HEK293 (cell line): Measurements from ENCODE around the gene RAP1GAP.

Experiments
- CTCF ChIA-PET: fragments of 350-600 bp; formaldehyde crosslinking; extraction: SDS; loops from one replicate; lab custom pipeline; 2021; ENCODE audit warnings: antibody characterized with exemption; lab: Yijun Ruan, JAX
- POLR2A ChIA-PET: fragments of 300-600 bp; formaldehyde crosslinking; extraction: SDS; loops from one replicate; lab custom pipeline; 2020; ENCODE audit warnings: antibody characterized with exemption, inconsistent platforms; lab: Yijun Ruan, JAX
- H3K27ac ChIP-seq: fragments of 200-500 bp; sonication (Bioruptor generic); 2 replicates; pipeline ENCODE4 v1.5.1; 2014; ENCODE audit warnings: low read depth, low read length, control low read depth, inconsistent platforms; ENCODE audit errors: extremely low read depth
- H3K36me3 ChIP-seq, 2 experiments: fragments of 200-500 bp in 1 of 2; sonication (Bioruptor generic) in 1 of 2; 1 replicate in 1 of 2; 2 replicates in 1 of 2; pipeline ENCODE4 v1.5.1; 2014 to 2017; ENCODE audit warnings: inconsistent platforms in 2 of 2, low read length in 2 of 2; ENCODE audit not compliant: control insufficient read depth in 2 of 2, insufficient read depth in 1 of 2
- H3K4me1 ChIP-seq: fragments of 200-500 bp; sonication (Bioruptor generic); 2 replicates; pipeline ENCODE4 v1.5.1; 2014; ENCODE audit warnings: mild to moderate bottlenecking, low read length, inconsistent platforms; ENCODE audit not compliant: control insufficient read depth, insufficient read depth
- H3K4me3 ChIP-seq: 2 replicates; pipeline ENCODE4 v1.5.1; 2011; ENCODE audit warnings: low read depth, mild to moderate bottlenecking, control low read depth, low read length, moderate library complexity
- H3K9me3 ChIP-seq: fragments of 200-500 bp; sonication (Bioruptor generic); 2 replicates; pipeline ENCODE4 v1.5.1; 2014; ENCODE audit warnings: low read depth, low read length, inconsistent platforms; ENCODE audit not compliant: control insufficient read depth, insufficient read depth
- ATF2 ChIP-seq: fragments of 450-650 bp; formaldehyde crosslinking; IDR thresholded peaks from 2 replicates; pipeline ENCODE4 v1.5.1; 2016; ENCODE audit warnings: missing biosample characterization, missing genetic modification characterization, low read depth
- GLI2 ChIP-seq: fragments of 450-650 bp; formaldehyde crosslinking; IDR thresholded peaks from 2 replicates; pipeline ENCODE4; 2017; ENCODE audit warnings: missing biosample characterization, missing genetic modification characterization, low read depth, borderline replicate concordance
- KLF16 ChIP-seq: fragments of 450-650 bp; formaldehyde crosslinking; IDR thresholded peaks from 2 replicates; pipeline ENCODE4 v1.5.1; 2017; ENCODE audit warnings: missing biosample characterization, missing genetic modification characterization
- PBX3 ChIP-seq: sonication (generic); formaldehyde crosslinking; IDR thresholded peaks from 2 replicates; pipeline ENCODE4 v1.8.1; 2022; ENCODE audit warnings: mild to moderate bottlenecking, moderate library complexity, missing genetic modification reagents
- TCF7L2 ChIP-seq: IDR thresholded peaks from 2 replicates; pipeline ENCODE4 v1.6.1; 2011; ENCODE audit warnings: low read depth, mild to moderate bottlenecking, inconsistent platforms, low read length, moderate library complexity, borderline replicate concordance
- ZFHX2 ChIP-seq: fragments of 450-650 bp; formaldehyde crosslinking; conservative IDR thresholded peaks from 2 replicates; pipeline ENCODE4 v1.5.1; 2016; ENCODE audit warnings: missing biosample characterization, missing genetic modification characterization
- ZNF18 ChIP-seq: fragments of 450-650 bp; formaldehyde crosslinking; IDR thresholded peaks from 2 replicates; pipeline ENCODE4 v1.5.1; 2016; ENCODE audit warnings: missing biosample characterization, missing genetic modification characterization
- ZNF19 ChIP-seq: fragments of 450-650 bp; formaldehyde crosslinking; IDR thresholded peaks from 2 replicates; pipeline ENCODE4; 2016; ENCODE audit warnings: missing biosample characterization, missing genetic modification characterization, low read depth
- ZNF221 ChIP-seq: fragments of 450-650 bp; formaldehyde crosslinking; IDR thresholded peaks from 2 replicates; pipeline ENCODE4 v1.5.1; 2017; ENCODE audit warnings: missing biosample characterization, missing genetic modification characterization, borderline replicate concordance
- ZNF398 ChIP-seq: fragments of 450-650 bp; formaldehyde crosslinking; IDR thresholded peaks from 2 replicates; pipeline ENCODE4 v1.5.1; 2017; ENCODE audit warnings: missing biosample characterization, missing genetic modification characterization
- ZNF555 ChIP-seq: fragments of 450-650 bp; formaldehyde crosslinking; conservative IDR thresholded peaks from 2 replicates; pipeline ENCODE4 v1.5.1; 2017; ENCODE audit warnings: missing biosample characterization, mild to moderate bottlenecking, missing genetic modification characterization, inconsistent platforms
- ZNF791 ChIP-seq: fragments of 450-650 bp; formaldehyde crosslinking; IDR thresholded peaks from 2 replicates; pipeline ENCODE4 v1.5.1; 2016; ENCODE audit warnings: missing biosample characterization, missing genetic modification characterization
- TF ChIP-seq, protein P1 (sequence below): IDR thresholded peaks from 2 replicates; pipeline ENCODE4 v1.6.1; 2011; ENCODE audit warnings: mild to moderate bottlenecking, low read depth, low read length, borderline replicate concordance

Gene RAP1GAP

DNA sequence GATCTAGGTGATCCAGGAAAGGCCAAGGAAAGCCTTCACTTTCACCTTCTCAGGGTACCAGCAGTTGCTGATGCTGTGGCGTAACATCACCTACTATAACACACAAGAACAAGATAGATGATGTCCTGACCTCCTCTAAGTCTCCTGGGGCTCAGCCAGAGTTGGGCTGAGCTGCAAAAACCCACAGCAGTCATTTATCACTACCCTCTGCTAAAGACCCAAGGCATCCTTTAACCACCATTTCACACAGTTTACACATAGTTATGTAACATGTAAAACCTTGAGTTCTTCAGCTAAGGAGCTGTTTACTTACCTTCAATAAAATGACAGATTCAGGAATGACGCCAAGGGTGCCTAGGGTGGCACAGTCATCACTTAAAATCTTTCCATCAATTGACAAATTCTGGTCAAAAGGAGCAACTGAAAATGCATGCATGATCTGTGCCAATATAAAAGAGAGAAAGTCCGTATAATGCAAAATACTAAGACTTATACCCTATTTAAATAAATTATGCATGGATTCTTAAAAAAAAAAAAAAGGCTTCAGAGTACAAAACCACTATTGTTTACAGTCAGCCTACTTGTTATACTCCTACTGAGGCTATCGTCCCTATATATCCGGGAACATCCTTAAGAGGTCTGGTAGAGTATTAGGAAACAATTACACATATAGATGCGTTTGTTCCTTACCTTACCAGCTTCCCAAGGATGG is 20.7 kb upstream of the RAP1GAP start (continued):
- TF ChIP-seq ZNF18 (tag by site-specific recombination) = no peak
- TF ChIP-seq GLI2 = no peak
- TF ChIP-seq ZNF19 (tag by site-specific recombination) = no peak
- TF ChIP-seq ZNF555 = no peak
- TF ChIP-seq ZNF791 (tag by site-specific recombination) = no peak
- no peak for TF ChIP-seq ZFHX2 (tag by site-specific recombination)
- no peak for TF ChIP-seq KLF16 (tag by site-specific recombination)
- TF ChIP-seq ZNF398 (tag by site-specific recombination) = no peak

- TF ChIP-seq ZNF221 = no peak
- TF ChIP-seq ATF2 (tag by site-specific recombination) = peak; percentile 5; the same call in 1 of the 2 replicates
- TF ChIP-seq, all 188 proteins: peak for 1
- Histone ChIP-seq H3K4me3 (no peak overlapping the region), H3K36me3 (peaks cover 25 to 84% of the 10 kb centered on the region in 2 experiments), H3K9me3 (no peaks in the 10 kb centered on the region), H3K27ac (no peak overlapping the region), H3K4me1 (no peaks in the 10 kb centered on the region)
- CTCF ChIA-PET = interaction anchor here (1.4 kb wide), 1 partner anchor 276 kb away, joined by 5 read pairs; no protein-coding TSS in a partner anchor
- POLR2A ChIA-PET = no interaction called here
Observed at GRCh38 chr1:21687081-21687529, 17.9 kb upstream of the RAP1GAP start.

- no peak overlapping the region for H3K4me3 ChIP-seq
- POLR2A ChIA-PET = no interaction called here
- TF ChIP-seq, protein P1, sequence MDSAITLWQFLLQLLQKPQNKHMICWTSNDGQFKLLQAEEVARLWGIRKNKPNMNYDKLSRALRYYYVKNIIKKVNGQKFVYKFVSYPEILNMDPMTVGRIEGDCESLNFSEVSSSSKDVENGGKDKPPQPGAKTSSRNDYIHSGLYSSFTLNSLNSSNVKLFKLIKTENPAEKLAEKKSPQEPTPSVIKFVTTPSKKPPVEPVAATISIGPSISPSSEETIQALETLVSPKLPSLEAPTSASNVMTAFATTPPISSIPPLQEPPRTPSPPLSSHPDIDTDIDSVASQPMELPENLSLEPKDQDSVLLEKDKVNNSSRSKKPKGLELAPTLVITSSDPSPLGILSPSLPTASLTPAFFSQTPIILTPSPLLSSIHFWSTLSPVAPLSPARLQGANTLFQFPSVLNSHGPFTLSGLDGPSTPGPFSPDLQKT = no peak
- TF ChIP-seq TCF7L2 = no peak
- no peak for TF ChIP-seq PBX3
- TF ChIP-seq, all 188 proteins: peak for 0
- H3K4me1 ChIP-seq = no peaks in the 10 kb centered on the region
- H3K36me3 ChIP-seq = peaks cover 17 to 85% of the 10 kb centered on the region in 2 experiments
- CTCF ChIA-PET = interaction anchor here (1.4 kb wide), 1 partner anchor 277 kb away, joined by 5 read pairs; no protein-coding TSS in a partner anchor
- H3K27ac ChIP-seq = no peak overlapping the region
- H3K9me3 ChIP-seq = no peaks in the 10 kb centered on the region
Observed at GRCh38 chr1:21685946-21686678, 17.0 kb upstream of the RAP1GAP start.
